NB4 (cell line): ENCODE data around the gene ADM5.

Source experiments
- DNase-seq: peaks from one replicate; pipeline ENCODE4 v3.0.0; 2010; ENCODE audit warnings: low read depth
- H3K4me3 ChIP-seq: one replicate; pipeline ENCODE4 v1.5.1; 2011; ENCODE audit warnings: mild to moderate bottlenecking, low read depth, low read length, moderate library complexity
- MAX ChIP-seq: IDR thresholded peaks from 2 replicates; pipeline ENCODE4 v1.6.1; 2011; ENCODE audit warnings: low read depth, low read length
- MYC ChIP-seq: IDR thresholded peaks from 2 replicates; pipeline ENCODE4 v1.6.1; 2011; ENCODE audit warnings: low read depth, low read length
- POLR2A ChIP-seq: IDR thresholded peaks from 2 replicates; pipeline ENCODE4 v1.6.1; 2011; ENCODE audit warnings: mild to moderate bottlenecking; ENCODE audit not compliant: insufficient read length; ENCODE audit errors: extremely low read depth
- TF ChIP-seq, protein P1 (sequence below): IDR thresholded peaks from one replicate; pipeline ENCODE4 v1.5.1; 2012; ENCODE audit warnings: low read depth, low read length

The ADM5 gene

GRCh38 chr19:49700563-49700962, 11.2 kb downstream of the ADM5 start:
- H3K4me3 ChIP-seq, result no peak overlapping the region
- TF ChIP-seq POLR2A (no peak), MAX (no peak), MYC (no peak)
- TF ChIP-seq, protein P1, sequence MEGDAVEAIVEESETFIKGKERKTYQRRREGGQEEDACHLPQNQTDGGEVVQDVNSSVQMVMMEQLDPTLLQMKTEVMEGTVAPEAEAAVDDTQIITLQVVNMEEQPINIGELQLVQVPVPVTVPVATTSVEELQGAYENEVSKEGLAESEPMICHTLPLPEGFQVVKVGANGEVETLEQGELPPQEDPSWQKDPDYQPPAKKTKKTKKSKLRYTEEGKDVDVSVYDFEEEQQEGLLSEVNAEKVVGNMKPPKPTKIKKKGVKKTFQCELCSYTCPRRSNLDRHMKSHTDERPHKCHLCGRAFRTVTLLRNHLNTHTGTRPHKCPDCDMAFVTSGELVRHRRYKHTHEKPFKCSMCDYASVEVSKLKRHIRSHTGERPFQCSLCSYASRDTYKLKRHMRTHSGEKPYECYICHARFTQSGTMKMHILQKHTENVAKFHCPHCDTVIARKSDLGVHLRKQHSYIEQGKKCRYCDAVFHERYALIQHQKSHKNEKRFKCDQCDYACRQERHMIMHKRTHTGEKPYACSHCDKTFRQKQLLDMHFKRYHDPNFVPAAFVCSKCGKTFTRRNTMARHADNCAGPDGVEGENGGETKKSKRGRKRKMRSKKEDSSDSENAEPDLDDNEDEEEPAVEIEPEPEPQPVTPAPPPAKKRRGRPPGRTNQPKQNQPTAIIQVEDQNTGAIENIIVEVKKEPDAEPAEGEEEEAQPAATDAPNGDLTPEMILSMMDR, result no peak
- DNase-seq, result no peak

DNA sequence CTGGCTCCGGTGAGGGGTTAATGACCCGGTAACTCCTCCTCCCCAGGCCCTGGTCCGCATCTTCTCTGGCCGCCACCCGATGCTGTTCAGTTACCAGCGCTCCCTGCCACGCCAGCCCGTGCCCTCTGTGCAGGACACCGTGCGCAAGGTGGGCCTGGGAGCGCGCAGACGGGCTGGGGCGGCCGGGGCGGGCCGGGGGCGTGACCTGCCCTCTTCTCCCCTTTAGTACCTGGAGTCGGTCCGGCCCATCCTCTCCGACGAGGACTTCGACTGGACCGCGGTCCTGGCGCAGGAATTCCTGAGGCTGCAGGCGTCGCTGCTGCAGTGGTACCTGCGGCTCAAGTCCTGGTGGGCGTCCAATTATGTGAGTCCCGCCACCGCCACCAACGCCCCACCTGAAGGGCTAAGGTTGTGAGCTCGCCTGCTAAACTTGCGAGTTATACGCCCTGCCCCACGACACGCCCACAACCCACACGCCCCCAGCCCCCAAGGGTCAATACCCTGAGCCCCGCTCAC, 11.9 kb downstream of the ADM5 start:
- H3K4me3 ChIP-seq, result no peak overlapping the region
- TF ChIP-seq, protein P1, result no peak
- TF ChIP-seq POLR2A (no peak), MYC (no peak), MAX (no peak)

DNA sequence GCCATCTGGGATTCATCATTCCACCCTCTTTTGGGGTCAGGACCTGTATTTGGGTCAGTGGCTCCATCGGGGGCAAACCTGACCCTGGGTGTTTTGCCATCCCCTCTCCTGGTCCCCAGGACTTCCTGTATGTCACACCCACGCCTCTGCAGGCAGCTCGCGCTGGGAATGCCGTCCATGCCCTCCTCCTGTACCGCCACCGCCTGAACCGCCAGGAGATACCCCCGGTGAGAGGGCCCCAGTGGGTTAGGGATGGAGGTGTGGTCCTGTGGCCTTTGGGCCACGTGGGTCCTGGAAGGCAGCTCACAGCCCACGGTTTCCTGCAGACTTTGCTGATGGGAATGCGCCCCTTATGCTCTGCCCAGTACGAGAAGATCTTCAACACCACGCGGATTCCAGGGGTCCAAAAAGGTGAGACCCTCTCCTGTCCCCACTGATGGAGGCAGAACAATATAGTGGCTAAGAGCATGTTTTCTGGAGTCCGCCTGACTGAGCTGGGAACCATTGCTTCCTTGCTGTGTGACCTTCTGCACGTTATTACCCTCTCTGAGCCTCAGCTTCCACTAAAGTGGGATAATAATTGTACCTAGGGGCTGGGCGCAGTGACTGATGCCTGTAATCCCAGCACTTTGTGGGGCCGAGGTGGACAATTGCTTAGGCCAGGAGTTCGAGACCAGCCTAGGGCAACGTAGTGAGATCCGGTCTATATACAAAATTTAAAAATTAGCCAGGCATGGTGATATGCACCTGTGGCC, 15.7 kb downstream of the ADM5 start:
- no peak overlapping the region for H3K4me3 ChIP-seq
- TF ChIP-seq, protein P1, result no peak
- no peak for TF ChIP-seq MAX
- no peak for TF ChIP-seq POLR2A
- TF ChIP-seq MYC, result no peak
- DNase-seq, result no peak

More for the DNA sequence above, 11.9 kb downstream of the ADM5 start:
- no peak for DNase-seq

DNA sequence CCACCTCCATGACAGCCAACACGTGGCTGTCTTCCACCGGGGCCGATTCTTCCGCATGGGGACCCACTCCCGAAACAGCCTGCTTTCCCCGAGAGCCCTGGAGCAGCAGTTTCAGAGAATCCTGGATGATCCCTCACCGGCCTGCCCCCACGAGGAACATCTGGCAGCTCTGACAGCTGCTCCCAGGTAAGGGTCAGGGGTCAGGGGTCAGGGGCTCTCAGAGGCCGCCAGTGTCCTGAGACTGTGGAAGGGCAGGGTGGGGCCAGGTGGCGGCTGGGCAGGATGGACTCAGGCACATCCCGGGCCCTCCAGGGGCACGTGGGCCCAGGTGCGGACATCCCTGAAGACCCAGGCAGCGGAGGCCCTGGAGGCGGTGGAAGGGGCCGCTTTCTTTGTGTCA, 16.5 kb downstream of the ADM5 start:
- no peak overlapping the region for H3K4me3 ChIP-seq
- no peak for DNase-seq
- TF ChIP-seq MYC (no peak), POLR2A (no peak), MAX (no peak)
- TF ChIP-seq, protein P1, result no peak

- TF ChIP-seq MYC (no peak), POLR2A (no peak), MAX (no peak)
- TF ChIP-seq, protein P1, result no peak
- no peak overlapping the region for H3K4me3 ChIP-seq
- DNase-seq, result no peak
Observed at GRCh38 chr19:49710372-49710951, 21.1 kb downstream of the ADM5 start.
